Activated T-helper 1 cell treated with anti-CD3 and anti-CD28 coated beads, Interleukin-2, amount 50 U/mL, for 16 hours (primary cell): ENCODE measurements around the gene MYO19.
"Not testable (repeated sequence)": the region's sequence is repeated elsewhere in the genome, so short reads cannot be mapped to it uniquely, and the experiment has no call there.

Source experiments
- DNase-seq, 2 donors: peaks; one replicate each; pipeline ENCODE4 v3.0.0-alpha.2; 2020; ENCODE audit warnings: low read depth in 1 of 2, low spot score in 1 of 2

Gene MYO19

DNA sequence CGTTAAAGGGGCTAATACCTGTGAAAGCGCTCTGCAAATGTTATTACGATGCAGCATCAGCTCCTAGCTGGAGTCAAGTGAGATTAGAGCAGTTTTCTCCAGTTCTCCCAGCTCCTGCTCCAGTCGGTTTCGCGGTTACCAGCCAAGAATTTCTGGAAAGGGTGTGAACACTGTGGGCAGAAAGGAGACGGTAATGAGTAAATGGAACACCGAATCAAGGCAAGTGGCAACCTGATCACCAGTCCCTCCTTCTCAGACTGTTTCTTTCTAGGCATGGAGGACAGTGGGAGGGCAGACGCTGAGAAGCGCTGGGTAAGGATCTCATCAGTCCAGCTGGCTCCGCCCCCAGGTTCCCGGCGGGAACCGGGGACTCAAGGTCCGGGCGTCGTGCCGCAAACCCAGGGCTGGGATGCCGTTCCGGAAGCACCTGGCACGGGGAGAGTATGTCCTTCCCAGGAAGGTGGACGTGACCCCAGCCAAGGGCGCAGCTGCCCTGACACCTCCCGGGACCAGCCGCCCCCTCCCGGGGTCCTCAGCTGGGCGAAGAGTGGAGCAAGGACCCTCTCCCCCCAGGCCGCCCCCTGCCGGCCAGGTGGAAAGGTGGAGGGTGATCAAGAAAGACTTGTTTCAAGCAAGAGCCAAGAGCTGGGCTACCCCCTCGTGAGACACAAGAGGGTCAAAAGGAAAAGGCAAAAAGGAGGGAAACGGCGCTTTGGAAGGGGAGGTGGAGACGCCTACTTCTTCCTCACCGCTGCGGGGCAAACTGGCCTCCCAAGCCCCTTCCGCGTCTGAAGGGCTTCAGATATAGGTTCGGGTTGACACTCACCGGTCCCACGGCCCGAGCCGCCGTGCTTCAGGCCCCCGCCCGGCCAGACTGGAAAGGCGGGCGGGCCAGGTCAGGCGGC lies 481 bp downstream of the MYO19 start:
- DNase-seq = peak; percentile 27 to 37

DNA sequence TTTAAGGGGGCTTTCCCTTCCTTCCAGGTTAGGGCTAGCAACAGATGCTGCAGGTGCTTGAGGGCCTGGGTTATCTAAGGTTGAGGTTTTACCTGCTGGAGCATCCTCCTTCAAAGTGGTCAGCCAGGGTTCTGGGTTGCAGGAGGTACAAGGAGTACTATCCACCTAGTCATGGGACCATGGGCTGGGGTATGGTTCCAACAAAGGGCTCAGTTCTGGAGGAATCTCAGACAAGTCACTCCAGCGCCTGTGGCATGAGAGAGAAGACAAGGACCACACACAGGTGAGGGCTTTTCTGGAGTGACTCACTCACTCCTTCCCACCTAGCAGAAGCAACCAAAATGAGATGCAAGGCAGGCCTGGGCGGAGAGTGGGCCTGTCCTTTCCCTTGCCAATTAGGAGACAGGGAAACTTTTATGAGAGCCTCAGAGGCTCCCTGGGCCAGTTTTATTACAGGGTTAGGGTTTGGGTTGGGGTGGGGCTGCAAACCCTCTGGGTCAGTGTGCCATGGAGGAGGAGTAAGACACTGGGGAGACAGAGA lies 2.2 kb downstream of the MYO19 start:
- no peak for DNase-seq

DNA sequence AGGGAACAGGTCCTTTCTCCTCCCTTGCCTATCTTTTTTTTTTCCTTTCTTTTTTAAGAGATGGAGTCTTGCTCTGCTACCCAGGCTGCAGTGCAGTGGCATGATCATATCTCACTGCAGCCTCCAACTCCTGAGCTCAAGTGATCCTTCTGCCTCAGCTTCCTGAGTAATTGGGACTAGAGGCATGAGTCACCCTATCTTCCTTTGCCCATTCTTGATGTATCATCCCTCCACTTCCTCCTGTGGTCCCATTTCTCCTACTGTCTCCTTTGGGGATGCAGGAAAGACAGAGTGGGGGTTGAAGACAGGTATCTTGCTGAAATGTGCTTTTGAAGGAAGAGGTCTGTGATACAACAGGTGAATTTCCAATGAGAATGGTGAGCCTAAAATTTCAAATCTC lies 5.5 kb downstream of the MYO19 start:
- DNase-seq = no peak

DNA sequence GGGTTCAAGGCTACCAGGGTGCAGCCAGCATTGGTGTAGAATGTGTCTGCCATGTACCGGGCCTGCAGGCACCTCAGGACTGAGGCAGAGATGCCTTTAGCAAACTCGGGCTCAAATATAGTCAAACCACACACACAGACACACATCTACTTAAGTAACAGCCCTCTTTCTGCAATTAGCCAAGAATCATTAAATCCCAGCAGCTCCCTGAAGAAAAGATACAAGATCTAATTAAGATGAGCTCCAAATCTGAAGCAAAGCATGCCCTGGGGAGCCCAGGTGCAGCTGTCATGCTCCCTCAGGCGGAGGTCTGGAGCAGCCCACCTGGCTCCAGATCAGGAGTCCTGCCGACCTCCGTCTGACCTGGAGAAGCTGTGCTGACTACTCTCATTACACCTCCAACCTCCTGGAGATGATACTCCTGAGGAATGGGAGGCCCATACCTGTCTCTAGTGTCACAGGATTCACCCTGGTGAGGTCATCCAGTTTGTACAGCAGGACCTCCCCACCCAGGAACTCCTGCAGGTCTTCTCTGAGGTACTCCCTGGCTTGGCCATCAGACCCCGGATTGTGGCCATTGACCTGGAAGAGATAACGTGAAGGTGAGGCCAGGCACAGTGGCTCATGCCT lies 6.9 kb downstream of the MYO19 start:
- no peak for DNase-seq

DNA sequence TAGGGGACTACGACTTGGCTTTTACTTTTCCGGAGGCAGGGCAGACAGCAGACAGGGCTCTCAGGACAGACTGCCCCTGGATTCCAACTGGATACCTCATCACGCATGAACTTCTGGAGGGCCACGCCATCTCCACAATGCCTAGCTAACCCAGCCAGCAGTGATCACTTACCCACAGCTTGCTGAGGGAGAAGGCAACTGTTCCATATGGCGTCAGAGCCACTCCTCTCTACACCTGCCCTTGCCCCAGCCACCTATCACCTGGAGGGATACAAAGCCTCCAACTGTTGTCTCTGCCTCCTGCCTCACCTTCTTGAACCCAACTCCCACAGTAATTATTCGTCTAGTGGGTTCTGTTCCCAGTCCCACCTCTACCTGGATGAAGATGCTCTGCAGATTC lies 8.8 kb downstream of the MYO19 start:
- DNase-seq = no peak

DNA sequence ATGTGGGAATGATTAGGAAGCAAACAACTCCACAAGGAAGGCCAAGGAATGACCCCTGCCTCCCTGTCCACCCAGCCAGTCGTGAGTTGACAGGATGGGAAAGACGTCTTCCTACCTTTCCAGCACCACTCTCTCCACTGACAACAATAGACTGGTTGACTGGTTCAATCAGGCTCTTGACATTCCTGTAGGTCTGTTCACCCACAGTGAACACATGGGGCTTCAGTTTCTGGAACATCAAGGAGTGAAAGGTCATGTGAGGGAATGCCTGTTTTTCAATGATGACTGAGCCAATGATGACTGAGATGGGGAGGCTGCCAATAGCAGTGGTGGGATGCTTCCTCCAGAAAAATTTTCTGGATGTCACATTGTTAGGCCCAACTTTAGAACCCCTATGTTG lies 9.6 kb downstream of the MYO19 start:
- DNase-seq = no peak

DNA sequence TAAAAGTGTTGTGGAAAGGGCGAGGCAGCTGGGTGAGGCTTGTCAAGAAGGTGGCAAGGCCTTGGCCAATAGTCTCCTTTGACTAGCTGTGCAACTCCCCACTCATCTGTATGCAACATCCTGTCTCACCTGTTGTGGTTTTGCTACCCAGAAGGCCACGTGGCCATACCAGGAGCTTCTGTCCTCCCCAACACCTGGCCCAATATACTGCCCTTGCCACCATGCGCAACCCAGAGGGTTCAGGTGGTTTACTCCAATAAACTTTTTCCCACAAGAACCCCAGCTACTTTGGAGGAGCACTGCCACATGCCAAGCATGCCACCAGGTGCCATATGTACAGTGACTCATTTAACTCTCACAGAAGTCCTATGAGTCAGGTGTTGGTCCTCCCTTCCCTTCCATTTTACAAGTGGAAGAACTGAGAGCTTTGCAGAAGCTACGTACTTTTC lies 10.2 kb downstream of the MYO19 start:
- no peak for DNase-seq

DNA sequence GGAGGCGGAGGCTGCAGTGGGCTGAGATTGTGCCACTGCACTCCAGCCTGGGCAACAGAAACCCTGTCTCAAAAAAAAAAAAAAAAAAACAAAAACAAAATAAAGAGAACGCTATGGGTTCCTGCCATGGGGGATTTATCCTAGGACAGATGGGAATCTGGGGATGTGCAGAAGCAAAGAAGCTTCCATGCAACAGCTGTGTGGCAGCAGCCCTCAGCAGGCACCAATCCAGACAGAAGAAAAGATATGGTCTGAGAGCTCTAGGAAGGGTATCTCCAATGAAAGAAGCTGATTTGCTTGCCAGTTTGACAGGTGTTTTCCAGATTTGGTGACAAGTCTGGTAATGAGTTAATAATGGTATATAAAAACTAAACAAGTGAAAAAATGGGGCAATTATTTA lies 11.6 kb downstream of the MYO19 start:
- no peak for DNase-seq

DNA sequence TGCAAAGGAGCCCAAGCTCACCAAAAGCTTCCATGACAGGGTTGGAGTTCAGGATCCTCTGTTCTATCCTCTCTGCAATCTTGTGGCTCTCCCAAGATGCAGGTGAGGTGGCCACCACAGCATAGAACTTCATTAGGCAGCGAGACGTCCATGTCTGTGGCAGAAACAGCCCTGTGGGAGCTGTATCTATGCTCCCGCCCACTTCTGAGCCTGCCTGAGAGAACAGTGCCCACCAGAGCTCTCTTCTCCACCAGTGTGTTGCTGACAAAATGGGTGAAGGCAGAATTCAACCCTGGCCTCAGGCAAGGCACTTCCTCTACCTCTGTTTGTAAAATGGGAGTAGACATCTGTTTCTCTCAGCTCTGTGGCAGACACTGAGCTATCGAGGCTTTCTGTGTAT lies 18.8 kb downstream of the MYO19 start:
- DNase-seq = no peak

DNA sequence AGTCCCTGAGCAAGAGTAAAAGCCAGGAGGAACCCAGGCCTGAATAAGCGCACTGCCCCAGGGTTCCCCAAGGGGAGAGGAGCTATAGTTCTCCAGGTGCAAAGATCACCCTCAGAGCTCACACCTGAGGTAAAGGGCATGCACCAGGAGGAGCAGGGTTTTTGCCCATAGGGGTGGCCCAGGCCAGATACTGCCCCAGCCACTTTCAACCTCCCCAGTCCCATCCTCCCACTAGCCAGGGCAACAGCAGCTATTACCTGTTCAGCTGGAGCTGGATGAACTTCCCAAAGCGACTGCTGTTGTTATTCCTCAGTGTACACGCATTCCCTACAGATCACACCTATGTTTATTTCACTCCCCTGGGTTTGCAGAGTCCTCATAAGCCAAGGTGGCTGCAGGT lies 19.8 kb downstream of the MYO19 start:
- DNase-seq = no peak

DNA sequence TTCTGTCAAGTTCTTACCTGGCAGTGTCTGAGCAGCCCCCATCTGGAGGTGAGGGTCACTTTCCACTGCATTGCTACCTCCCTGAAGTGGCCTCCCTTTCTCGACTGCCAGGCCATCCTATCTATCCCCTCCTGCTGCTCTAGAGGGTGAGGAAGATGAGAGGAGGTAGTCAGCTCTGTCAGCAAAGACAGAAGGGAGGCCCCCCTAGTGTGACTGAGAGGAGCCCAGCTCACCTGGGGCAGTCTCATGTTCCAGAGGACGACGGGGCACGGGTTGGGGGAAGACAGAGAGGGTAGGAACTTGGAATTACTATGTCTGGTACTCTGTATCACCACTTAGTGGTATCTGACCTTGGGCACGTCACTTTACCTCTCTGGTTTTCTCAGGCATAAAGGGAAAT lies 22.0 kb downstream of the MYO19 start:
- DNase-seq = no peak

DNA sequence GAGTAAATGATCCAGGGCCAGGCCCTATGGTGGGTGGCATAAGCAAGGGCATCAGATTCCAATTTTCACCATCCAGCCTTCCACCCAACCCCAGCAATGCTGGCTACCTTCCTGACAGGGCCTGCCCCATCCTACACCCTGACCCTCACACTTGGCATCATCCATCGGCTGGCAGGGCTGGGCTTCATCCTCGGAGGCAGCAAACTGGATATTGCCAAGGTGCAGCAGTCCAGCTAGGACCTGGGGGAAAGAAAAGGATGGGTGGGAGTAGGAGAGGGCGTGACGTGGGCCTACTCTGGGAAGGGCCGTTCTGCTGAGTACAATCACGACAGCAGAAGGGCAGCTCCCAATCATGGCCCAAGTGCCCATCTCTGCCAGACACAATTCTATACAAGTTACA lies 23.5 kb downstream of the MYO19 start:
- DNase-seq = no peak

DNA sequence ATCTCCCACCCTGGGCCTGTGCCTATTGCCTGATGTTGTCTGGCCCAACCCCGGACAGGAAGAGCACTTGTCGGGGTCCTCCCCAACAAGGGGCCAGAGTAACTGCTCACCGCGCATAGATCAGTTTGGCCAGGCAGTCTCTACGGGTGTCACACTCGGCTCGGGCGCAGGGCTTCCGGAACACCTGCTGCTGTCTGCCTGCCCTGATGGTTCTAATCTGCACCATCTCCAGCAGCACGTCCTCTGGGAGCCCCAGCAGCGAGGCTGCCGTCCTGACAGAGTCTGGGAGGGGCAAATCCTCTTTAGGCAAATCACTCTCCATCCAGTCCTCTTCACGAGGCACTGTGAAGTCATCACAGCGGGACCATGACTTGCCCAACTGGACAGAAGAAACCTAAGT lies 24.0 kb downstream of the MYO19 start:
- no peak for DNase-seq

DNA sequence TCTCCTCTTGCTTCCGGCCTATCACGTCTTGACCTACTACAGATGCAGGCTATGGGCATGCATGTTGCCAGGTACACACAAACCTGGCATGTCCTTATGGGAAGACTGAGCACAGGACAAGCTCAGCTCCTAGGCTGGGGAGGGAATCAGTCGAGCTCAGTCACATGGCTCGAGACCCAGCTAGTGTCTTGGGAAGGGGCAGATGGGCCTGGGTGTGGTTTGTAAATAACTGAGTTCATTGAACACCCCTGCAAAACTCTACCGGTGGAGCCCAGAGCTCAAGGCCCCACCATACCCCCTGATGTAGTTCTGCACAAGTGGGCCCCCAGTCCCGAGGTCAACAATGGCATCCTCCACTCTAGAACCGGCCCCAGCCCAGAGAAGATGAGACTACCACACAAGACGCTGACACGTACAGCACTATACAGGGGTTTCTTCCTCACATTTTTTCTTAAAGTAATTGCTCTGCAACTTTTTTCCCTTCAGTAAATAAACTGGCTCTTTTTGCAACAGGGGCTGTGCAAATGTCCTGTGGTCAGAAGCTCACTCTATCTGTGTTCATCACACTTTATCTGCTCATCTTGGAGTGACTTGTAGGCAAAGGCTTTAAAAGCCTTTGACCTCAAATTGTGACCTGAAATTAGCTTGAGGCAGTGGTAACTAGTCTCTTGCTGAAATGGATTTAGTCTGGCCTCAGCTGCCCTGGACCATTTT lies 25.2 kb downstream of the MYO19 start:
- DNase-seq = no peak

DNA sequence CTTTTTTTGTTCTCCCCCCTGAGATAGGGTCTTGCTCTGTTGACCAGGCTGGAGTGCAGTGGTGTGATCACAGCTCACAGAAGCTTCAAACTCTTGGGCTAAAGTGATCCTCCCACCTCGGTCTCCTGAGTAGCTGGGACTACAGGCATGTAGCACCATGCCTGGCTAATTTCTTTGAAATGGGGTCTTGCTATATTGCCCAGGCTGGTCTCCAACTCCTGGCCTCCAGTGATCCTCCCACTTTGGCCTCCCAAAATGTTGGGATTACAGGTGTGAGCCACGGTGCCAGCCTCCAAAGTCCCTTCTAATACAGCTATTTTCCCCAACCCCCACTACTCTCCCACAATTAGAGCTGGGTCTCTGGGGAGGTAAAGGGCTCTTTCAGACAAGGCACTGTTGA lies 26.2 kb downstream of the MYO19 start:
- not testable (repeated sequence) for DNase-seq

DNA sequence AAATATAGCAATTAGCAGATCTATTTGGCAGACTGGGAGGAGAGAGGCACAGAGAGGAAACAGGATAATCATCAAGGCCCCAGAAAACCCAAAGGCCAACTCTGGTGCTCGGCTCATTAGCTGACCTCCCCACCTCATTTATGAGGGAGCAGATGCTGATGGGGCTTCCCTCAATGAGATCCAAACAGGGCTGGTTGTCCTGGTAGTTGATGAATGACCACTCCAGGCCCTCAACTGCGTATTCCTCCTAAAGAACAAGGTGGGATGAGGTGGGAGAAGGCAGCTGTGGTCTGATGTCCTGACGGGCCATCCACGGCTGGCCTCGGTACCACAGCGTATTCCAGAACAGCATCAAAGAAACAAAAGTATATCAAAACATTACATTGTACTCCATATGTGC lies 27.4 kb downstream of the MYO19 start:
- no peak for DNase-seq

DNA sequence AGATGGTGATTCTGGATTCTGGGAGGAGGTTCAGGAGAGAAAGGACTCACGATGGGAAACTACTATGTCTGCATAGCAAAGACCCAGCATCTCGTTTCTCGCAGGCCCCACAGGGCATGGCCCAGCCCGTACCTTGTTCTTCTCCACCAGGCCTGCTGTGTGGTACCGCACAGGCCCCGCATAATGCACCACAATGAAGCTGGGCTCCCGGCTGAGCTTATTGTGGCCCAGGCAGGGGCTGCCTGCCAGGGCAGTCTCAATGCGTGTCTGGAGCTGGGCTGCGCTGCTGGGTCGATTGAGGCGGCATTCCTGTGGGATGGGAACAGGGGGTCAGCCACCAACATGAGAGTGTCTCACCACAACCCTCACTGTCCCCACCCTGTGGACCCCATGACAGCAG lies 27.8 kb downstream of the MYO19 start:
- no peak for DNase-seq

DNA sequence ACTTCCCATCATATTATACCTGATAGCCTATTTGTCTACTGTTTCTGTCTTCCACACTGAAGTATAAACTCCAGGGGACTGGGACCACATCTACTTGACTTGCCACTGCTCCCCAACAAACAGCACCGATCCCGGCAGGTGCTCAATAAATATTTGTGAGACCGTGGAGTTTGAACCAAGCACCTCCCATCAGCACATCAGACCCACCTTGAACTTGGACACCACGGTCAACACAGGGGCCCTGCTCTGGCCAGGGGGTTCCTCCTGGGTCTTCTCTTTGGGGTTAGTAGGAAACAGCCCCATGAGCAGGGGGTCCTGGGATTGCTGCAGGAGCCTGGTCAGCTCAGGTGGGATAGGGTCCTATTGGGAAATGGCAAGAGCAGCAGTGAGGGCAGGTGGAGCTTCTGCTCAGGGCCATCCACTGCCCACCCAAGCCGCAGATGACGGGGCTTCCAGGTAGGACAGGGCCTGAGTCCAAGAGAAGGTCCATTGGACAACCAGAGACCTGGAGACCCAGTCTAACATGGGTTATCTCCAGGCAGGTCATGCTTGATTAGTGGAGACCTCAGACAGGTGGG lies 28.3 kb downstream of the MYO19 start:
- DNase-seq = no peak

DNA sequence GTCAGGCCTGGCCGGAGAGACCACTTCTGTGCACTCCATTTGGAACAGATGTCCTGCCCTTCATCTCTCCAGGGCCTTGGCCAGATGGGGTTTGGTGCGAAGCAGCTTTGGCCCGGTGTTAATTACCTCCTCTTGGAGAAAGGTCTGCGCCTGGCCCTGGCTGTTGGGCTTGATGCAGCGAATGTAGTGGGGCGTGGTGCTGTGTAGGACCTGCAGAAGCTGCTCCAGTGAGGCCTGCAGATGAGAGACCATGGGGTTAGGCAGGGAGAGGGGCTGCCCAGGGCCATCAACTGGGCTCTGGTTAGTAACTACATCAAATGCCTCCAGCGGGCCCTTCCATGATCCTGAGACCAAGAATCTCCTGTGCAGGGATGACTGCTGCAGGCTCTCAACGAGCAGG lies 29.5 kb downstream of the MYO19 start:
- no peak for DNase-seq

DNA sequence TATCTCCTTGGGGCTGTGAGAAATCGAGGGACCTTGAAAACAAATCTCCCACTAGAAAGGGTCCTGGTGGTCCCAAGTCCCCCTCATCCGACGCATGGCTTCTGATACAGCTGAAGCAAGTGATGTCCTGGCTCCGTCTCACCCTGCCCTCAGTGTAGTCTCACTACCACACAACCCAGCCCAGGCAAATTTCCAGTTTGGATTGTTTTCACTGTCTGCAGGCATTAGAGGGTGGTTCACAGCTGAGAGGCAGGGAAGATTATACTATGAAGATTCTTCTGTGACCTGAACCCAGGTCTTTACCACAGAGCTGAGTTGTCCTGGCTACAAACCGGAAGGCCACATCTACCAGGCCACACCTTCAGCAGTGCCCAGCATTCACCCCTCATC lies 30.5 kb downstream of the MYO19 start:
- no peak for DNase-seq

DNA sequence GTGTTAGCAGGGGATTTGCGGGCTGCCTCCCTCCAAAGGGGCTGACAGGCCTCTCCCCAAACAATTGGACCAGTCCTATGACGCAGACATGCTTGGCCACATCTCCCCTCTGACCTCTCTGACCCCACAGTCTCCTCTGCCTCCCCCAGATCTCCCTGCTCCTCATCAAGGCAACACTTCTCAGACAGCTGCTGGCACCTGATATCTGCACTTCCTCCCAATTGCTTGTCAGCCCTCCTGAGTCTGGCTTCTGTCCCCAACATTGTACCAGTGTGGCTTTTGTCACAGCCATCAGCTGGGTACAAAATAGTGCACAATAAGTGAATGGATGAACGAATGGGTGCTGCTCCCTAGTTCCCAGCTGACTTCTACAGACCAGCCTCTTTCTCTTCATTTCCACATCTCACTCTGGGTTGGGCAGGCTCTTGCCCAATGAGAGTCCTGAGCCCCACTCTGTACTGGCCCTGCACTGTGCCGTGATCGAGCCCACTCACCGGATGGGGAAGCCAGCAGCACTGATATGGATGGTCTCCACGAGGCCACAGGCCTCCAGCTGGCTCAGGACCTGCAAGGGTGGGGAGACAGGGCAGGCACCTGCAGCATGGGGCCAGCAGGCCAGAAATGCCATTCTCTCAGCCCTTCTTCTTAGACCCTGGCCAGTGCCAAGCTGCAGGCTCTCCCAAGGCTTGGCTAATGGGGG lies 31.1 kb downstream of the MYO19 start:
- DNase-seq = no peak
